Thyroid gland (tissue), 4 donors: ENCODE data around the gene CLSTN2. TPM values are rescaled to one million over a fixed set of nuclear protein-coding genes. Genes with fewer than 3 reads are reported as not detected.
A peak's percentile ranks its signal among the peaks of the same experiment; 100 is the strongest.

Experiments used
- DNase-seq, 2 donors: peaks; one replicate each; pipeline ENCODE4 v3.0.0-alpha.2; 2019
- H3K27ac ChIP-seq, 3 donors: fragments of 200-600 bp; sonication (generic); 1 replicate in 2 of 3; 2 replicates in 1 of 3; pipeline ENCODE4 v1.5.1; 2016 to 2019; ENCODE audit warnings: mild to moderate bottlenecking in 1 of 3, moderate library complexity in 1 of 3
- H3K27me3 ChIP-seq: fragments of 200-600 bp; sonication (generic); one replicate; pipeline ENCODE4 v1.5.1; 2019
- H3K36me3 ChIP-seq, 2 donors: fragments of 200-600 bp; sonication (generic); one replicate each; pipeline ENCODE4 v1.5.1; 2016 to 2019
- H3K4me1 ChIP-seq, 2 donors: fragments of 200-600 bp; sonication (generic); one replicate each; pipeline ENCODE4 v1.5.1; 2017 to 2019
- H3K4me3 ChIP-seq, 3 donors: fragments of 200-600 bp; sonication (generic); replicated peaks in 1 of 3; 1 replicate in 2 of 3; 2 replicates in 1 of 3; pipeline ENCODE4 v1.5.1; 2016; ENCODE audit warnings: mild to moderate bottlenecking in 1 of 3
- H3K9me3 ChIP-seq: fragments of 200-600 bp; sonication (generic); one replicate; pipeline ENCODE4 v1.5.1; 2017
- CTCF ChIP-seq, 6 experiments: fragments of 200-600 bp in 3 of 6; fragments of 450-650 bp in 3 of 6; sonication (generic) in 3 of 6; IDR thresholded peaks; one replicate each; pipeline ENCODE4 v1.5.1; 2016 to 2019; ENCODE audit warnings: antibody characterized with exemption in 6 of 6, mild to moderate bottlenecking in 2 of 6, inconsistent platforms in 1 of 6, moderate library complexity in 1 of 6
- POLR2A ChIP-seq, 2 donors: fragments of 450-650 bp; IDR thresholded peaks; one replicate each; pipeline ENCODE4 v1.6.1; 2017; ENCODE audit warnings: antibody characterized with exemption in 2 of 2, mild to moderate bottlenecking in 2 of 2, moderate library complexity in 1 of 2
- WGBS, 2 donors: methylation state at CpG; one replicate each; pipeline ENCODE4 v1.1.5; 2017; 5-methylcytosine and 5-hydroxymethylcytosine counted together
- intact Hi-C: fragments of 100-400 bp; cut with DNase I; formaldehyde crosslinking; loops from one replicate; pipeline ENCODE4 v1.15.1; 2023
- total RNA-seq, 4 donors: library from RNA; depleted of rRNA; stranded (reverse); fragments of >200 nt; gene quantifications; one replicate each; pipeline ENCODE4 v1.2.3, GENCODE V29; 2016

The CLSTN2 gene
- total RNA-seq, 4 donors from 2014 or later = 9.7 to 32.9 (median 15.5) TPM

GRCh38 chr3:140089403-140090072 is 154.6 kb downstream of the CLSTN2 start:
- H3K36me3 ChIP-seq = no peaks in the 10 kb centered on the region
- no peaks in the 10 kb centered on the region for H3K9me3 ChIP-seq
- TF ChIP-seq POLR2A (IDR thresholded peaks at IDR 0.05) (no peak), CTCF (IDR thresholded peaks at IDR 0.05) (no peak)
- intact Hi-C loops = no loop called here
- H3K4me3 ChIP-seq = no peak overlapping the region
- H3K27me3 ChIP-seq = no peaks in the 10 kb centered on the region
- H3K27ac ChIP-seq = no peak overlapping the region
- 96 to 99% methylated on average over 2 of the region's 2 CpGs for WGBS, 2 donors
- no peak for DNase-seq
- H3K4me1 ChIP-seq = peaks cover 5 to 9% of the 10 kb centered on the region in 2 donors

GRCh38 chr3:140091143-140091542 is 156.2 kb downstream of the CLSTN2 start:
- no peak overlapping the region for H3K27ac ChIP-seq
- DNase-seq = no peak
- WGBS, 2 donors = 69 to 86% methylated on average over 3 of the region's 3 CpGs
- intact Hi-C loops = no loop called here
- H3K4me1 ChIP-seq = peaks cover 5 to 9% of the 10 kb centered on the region in 2 donors
- no peaks in the 10 kb centered on the region for H3K27me3 ChIP-seq
- no peaks in the 10 kb centered on the region for H3K9me3 ChIP-seq
- no peak for TF ChIP-seq CTCF (IDR thresholded peaks at IDR 0.05)
- TF ChIP-seq POLR2A (IDR thresholded peaks at IDR 0.05) = no peak
- H3K4me3 ChIP-seq = no peak overlapping the region
- H3K36me3 ChIP-seq = no peaks in the 10 kb centered on the region

GRCh38 chr3:140092848-140093536 is 158.0 kb downstream of the CLSTN2 start:
- Histone ChIP-seq H3K9me3 (no peaks in the 10 kb centered on the region), H3K4me1 (peaks cover 5 to 9% of the 10 kb centered on the region in 2 donors), H3K4me3 (no peak overlapping the region), H3K36me3 (no peaks in the 10 kb centered on the region), H3K27me3 (no peaks in the 10 kb centered on the region), H3K27ac (no peak overlapping the region)
- intact Hi-C loops = no loop called here
- no peak for DNase-seq
- no peak for TF ChIP-seq CTCF (IDR thresholded peaks at IDR 0.05)
- no peak for TF ChIP-seq POLR2A (IDR thresholded peaks at IDR 0.05)
- WGBS, 2 donors = 93% methylated on average over 8 of the region's 8 CpGs

- H3K4me1 ChIP-seq = peaks cover 5 to 9% of the 10 kb centered on the region in 2 donors
- no peak overlapping the region for H3K27ac ChIP-seq
- intact Hi-C loops = no loop called here
- no peaks in the 10 kb centered on the region for H3K36me3 ChIP-seq
- TF ChIP-seq CTCF (IDR thresholded peaks at IDR 0.05) (no peak), POLR2A (IDR thresholded peaks at IDR 0.05) (no peak)
- H3K27me3 ChIP-seq = no peaks in the 10 kb centered on the region
- DNase-seq = peak; percentile 74 to 84
- H3K9me3 ChIP-seq = no peaks in the 10 kb centered on the region
- H3K4me3 ChIP-seq = no peak overlapping the region
- 24 to 28% methylated on average over 5 of the region's 5 CpGs for WGBS, 2 donors
These were observed 158.8 kb downstream of the CLSTN2 start for GRCh38 chr3:140093742-140094141.

GRCh38 chr3:140094487-140094886 is 159.5 kb downstream of the CLSTN2 start:
- no peak overlapping the region for H3K4me3 ChIP-seq
- H3K27ac ChIP-seq = no peak overlapping the region
- peaks cover 5 to 9% of the 10 kb centered on the region in 2 donors for H3K4me1 ChIP-seq
- intact Hi-C loops = no loop called here
- TF ChIP-seq CTCF (IDR thresholded peaks at IDR 0.05) = no peak
- TF ChIP-seq POLR2A (IDR thresholded peaks at IDR 0.05) = no peak
- no peaks in the 10 kb centered on the region for H3K27me3 ChIP-seq
- WGBS, 2 donors = 88 to 92% methylated on average over 1 of the region's 1 CpG
- no peaks in the 10 kb centered on the region for H3K36me3 ChIP-seq
- no peaks in the 10 kb centered on the region for H3K9me3 ChIP-seq
- DNase-seq = no peak
